CD4-positive, alpha-beta memory T cell (primary cell): Measurements from ENCODE around the gene AIFM3. TPM values are rescaled to one million over a fixed set of nuclear protein-coding genes. Genes with fewer than 3 reads are reported as not detected.
A peak's percentile ranks its signal among the peaks of the same experiment; 100 is the strongest.

Experiments
- CTCF ChIA-PET: fragments of 350-600 bp; sonication (Branson Sonifier 250); formaldehyde crosslinking; loops from one replicate; lab custom pipeline; 2021; ENCODE audit warnings: inconsistent platforms; ENCODE audit not compliant: partially characterized antibody; lab: Charles Lee
- POLR2A ChIA-PET: fragments of 350-600 bp; sonication (Branson Sonifier 250); formaldehyde crosslinking; loops from one replicate; lab custom pipeline; 2021; ENCODE audit not compliant: partially characterized antibody; lab: Charles Lee
- DNase-seq, 5 donors: peaks; one replicate each; pipeline versions ENCODE4 v3.0.0 to v3.0.0-alpha.2; 2020 to 2022; ENCODE audit warnings: mixed read lengths in 1 of 5
- H3K27ac ChIP-seq: one replicate; pipeline ENCODE4 v1.7.0; 2013; ENCODE audit warnings: low read depth, low read length
- H3K27me3 ChIP-seq: 2 replicates; pipeline ENCODE4 v1.7.0; 2013; ENCODE audit warnings: mild to moderate bottlenecking, low read length, moderate library complexity; ENCODE audit not compliant: insufficient read depth
- H3K36me3 ChIP-seq: 2 replicates; pipeline ENCODE4 v1.7.0; 2013; ENCODE audit warnings: mild to moderate bottlenecking, low read length, moderate library complexity; ENCODE audit not compliant: insufficient read depth
- H3K4me1 ChIP-seq: 2 replicates; pipeline ENCODE4 v1.7.0; 2013; ENCODE audit warnings: mild to moderate bottlenecking, low read length, moderate library complexity; ENCODE audit not compliant: insufficient read depth
- H3K4me3 ChIP-seq, 2 donors: one replicate each; pipeline ENCODE4 v1.7.0; 2013; ENCODE audit warnings: low read length in 2 of 2, mild to moderate bottlenecking in 1 of 2
- H3K9me3 ChIP-seq, 2 donors: one replicate each; pipeline ENCODE4 v1.7.0; 2013; ENCODE audit warnings: low read length in 2 of 2, control low read depth in 1 of 2; ENCODE audit not compliant: control insufficient read depth in 1 of 2
- H3K27ac Mint-ChIP-seq, 7 donors: one replicate each; pipeline ENCODE4 v1.8.0; 2020 to 2021; ENCODE audit warnings: mixed read lengths in 7 of 7, mild to moderate bottlenecking in 6 of 7, inconsistent platforms in 3 of 7, moderate library complexity in 3 of 7
- H3K27me3 Mint-ChIP-seq, 2 donors: one replicate each; pipeline ENCODE4 v1.8.0; 2020 to 2021; ENCODE audit warnings: mixed read lengths in 2 of 2
- H3K36me3 Mint-ChIP-seq, 2 donors: one replicate each; pipeline ENCODE4 v1.8.0; 2020 to 2021; ENCODE audit warnings: mixed read lengths in 2 of 2, inconsistent platforms in 1 of 2, mild to moderate bottlenecking in 1 of 2
- H3K4me1 Mint-ChIP-seq, 4 donors: one replicate each; pipeline ENCODE4 v1.8.0; 2020 to 2021; ENCODE audit warnings: mixed read lengths in 4 of 4, mild to moderate bottlenecking in 1 of 4
- H3K4me3 Mint-ChIP-seq, 8 donors: one replicate each; pipeline ENCODE4 v1.8.0; 2020 to 2021; ENCODE audit warnings: mixed read lengths in 8 of 8, mild to moderate bottlenecking in 7 of 8, moderate library complexity in 6 of 8, inconsistent platforms in 3 of 8
- H3K9me3 Mint-ChIP-seq, 8 donors: one replicate each; pipeline ENCODE4 v1.8.0; 2020 to 2021; ENCODE audit warnings: mixed read lengths in 8 of 8, mild to moderate bottlenecking in 5 of 8, inconsistent platforms in 3 of 8, moderate library complexity in 1 of 8
- intact Hi-C: fragments of 100-400 bp; cut with micrococcal nuclease; formaldehyde crosslinking; loops from one replicate; pipeline ENCODE4 v1.15.1; 2023
- polyA plus RNA-seq, 2 donors: library from polyadenylated mRNA; unstranded; fragments of 300-500 nt; fragmentation: Illumina TruSeq; gene quantifications; one replicate each; pipeline ENCODE4 v1.2.3, GENCODE V29; 2021
- total RNA-seq, 2 experiments: library from RNA; stranded (reverse); gene quantifications; one replicate each; pipeline ENCODE4 v1.2.3, GENCODE V29; 2021

AIFM3 gene
- total and polyA plus RNA-seq, 4 experiments from 2014 or later = 0.55 to 1.0 TPM; not detected in 2

DNA sequence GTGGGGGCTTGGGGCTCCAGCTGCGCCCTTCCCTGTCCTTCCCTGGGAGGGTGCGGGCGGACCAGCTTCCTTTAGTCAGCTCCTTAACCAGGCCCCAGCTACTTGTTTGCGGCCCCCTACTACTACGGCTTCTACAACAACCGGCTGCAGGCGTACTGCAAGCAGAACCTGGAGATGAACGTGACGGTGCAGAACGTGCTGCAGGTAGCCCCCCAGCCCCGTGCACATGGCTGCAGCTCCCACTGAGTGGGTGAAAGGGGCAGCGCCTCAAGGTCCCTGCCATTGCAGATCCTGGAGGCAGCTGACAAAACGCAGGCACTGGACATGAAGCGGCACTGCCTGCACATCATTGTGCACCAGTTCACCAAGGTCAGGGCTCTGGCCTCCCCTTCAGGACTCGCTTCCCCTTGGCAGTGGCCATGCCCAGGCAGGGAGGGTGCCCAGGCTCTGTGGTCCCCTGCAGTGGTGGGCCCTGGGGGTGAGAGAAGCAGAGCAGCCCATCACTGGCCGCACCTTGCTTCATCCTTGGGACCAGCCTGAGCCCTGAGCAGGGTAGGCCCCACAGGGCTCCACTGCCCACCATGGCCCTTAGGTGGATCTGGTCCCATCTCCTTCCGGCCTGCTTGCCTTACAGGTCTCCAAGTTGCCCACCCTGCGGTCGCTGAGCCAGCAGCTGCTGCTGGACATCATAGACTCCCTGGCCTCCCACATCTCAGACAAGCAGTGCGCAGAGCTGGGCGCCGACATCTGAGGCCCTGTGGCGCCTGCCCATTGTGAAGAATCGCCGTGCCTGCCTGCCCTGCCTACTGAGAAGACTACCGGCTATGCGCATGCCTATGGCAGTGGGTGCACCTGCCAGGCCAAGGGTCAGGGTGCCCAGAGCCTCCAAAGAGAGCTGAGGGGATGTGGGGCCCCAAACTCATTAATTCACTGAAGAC is 29.8 kb downstream of the AIFM3 start:
- H3K27ac Mint-ChIP-seq = peak overlapping the region in 1 of 7 donors; percentile 68
- intact Hi-C loops = no loop called here
- H3K4me3 Mint-ChIP-seq = no peak overlapping the region
- H3K9me3 Mint-ChIP-seq = peaks cover 0 to 3% (median 0%) of the 10 kb centered on the region in 8 donors
- H3K4me3 ChIP-seq = no peak overlapping the region
- CTCF ChIA-PET = no interaction called here
- DNase-seq = no peak
- H3K27me3 Mint-ChIP-seq = no peaks in the 10 kb centered on the region
- no peaks in the 10 kb centered on the region for H3K27me3 ChIP-seq
- peaks cover 7 to 34% (median 15%) of the 10 kb centered on the region in 4 donors for H3K4me1 Mint-ChIP-seq
- H3K27ac ChIP-seq = no peak overlapping the region
- peaks cover 34% of the 10 kb centered on the region for H3K36me3 ChIP-seq
- peaks cover 0 to 41% of the 10 kb centered on the region in 2 donors for H3K36me3 Mint-ChIP-seq
- POLR2A ChIA-PET = interaction anchor here (2.5 kb wide), 1 partner anchor 15 kb away, joined by 11 read pairs; the partner anchor contains the start of gene LZTR1
- no peaks in the 10 kb centered on the region for H3K9me3 ChIP-seq
- H3K4me1 ChIP-seq = peaks cover 20% of the 10 kb centered on the region

- intact Hi-C loops = no loop called here
- H3K4me3 ChIP-seq = no peak overlapping the region
- ChIA-PET POLR2A (interaction anchor here (2.5 kb wide), 1 partner anchor 16 kb away, joined by 11 read pairs; the partner anchor contains the start of gene LZTR1), CTCF (no interaction called here)
- peaks cover 25% of the 10 kb centered on the region for H3K36me3 ChIP-seq
- H3K9me3 ChIP-seq = no peaks in the 10 kb centered on the region
- Mint-ChIP-seq H3K36me3 (peaks cover 0 to 43% of the 10 kb centered on the region in 2 donors), H3K9me3 (peaks cover 0 to 3% (median 0%) of the 10 kb centered on the region in 8 donors), H3K27me3 (no peaks in the 10 kb centered on the region), H3K4me1 (peaks cover 9 to 42% (median 16%) of the 10 kb centered on the region in 4 donors), H3K4me3 (no peak overlapping the region), H3K27ac (peak overlapping the region in 3 of 7 donors; percentile 36 to 68 (median 66))
- no peaks in the 10 kb centered on the region for H3K27me3 ChIP-seq
- peaks cover 21% of the 10 kb centered on the region for H3K4me1 ChIP-seq
- DNase-seq = no peak
- no peak overlapping the region for H3K27ac ChIP-seq
Observed at GRCh38 chr22:20997536-20998257, 30.6 kb downstream of the AIFM3 start.

- intact Hi-C loops = no loop called here
Observed at GRCh38 chr22:20998411-20999336, 31.6 kb downstream of the AIFM3 start.

GRCh38 chr22:20999350-21000206 is 32.5 kb downstream of the AIFM3 start:
- H3K36me3 Mint-ChIP-seq = peaks cover 0 to 39% of the 10 kb centered on the region in 2 donors
- ChIA-PET POLR2A (interaction anchor here (1.2 to 5.1 kb wide), 5 partner anchors 9 to 18 kb away, joined by 4 to 45 read pairs (median 11); partner anchors contain the start of gene LZTR1), CTCF (interaction anchor here (0.7 kb wide), 1 partner anchor 13 kb away, joined by 4 read pairs; no protein-coding TSS in a partner anchor)
- H3K27me3 Mint-ChIP-seq = no peaks in the 10 kb centered on the region
- H3K27ac ChIP-seq = peak overlapping the region; percentile 95
- peaks cover 34% of the 10 kb centered on the region for H3K4me1 ChIP-seq
- peaks cover 13 to 54% (median 24%) of the 10 kb centered on the region in 4 donors for H3K4me1 Mint-ChIP-seq
- peaks cover 24% of the 10 kb centered on the region for H3K36me3 ChIP-seq
- intact Hi-C loops = loop anchor here (2.0 to 5.0 kb wide), 2 partner anchors 141 to 628 kb away; partner anchors contain the start of genes PI4KA and SNAP29
- H3K27me3 ChIP-seq = no peaks in the 10 kb centered on the region
- no peak overlapping the region for H3K4me3 ChIP-seq
- no peak for DNase-seq
- H3K4me3 Mint-ChIP-seq = peak overlapping the region in 4 of 8 donors; percentile 95 to 98 (median 96)
- peak overlapping the region in 4 of 7 donors; percentile 15 to 100 (median 100) for H3K27ac Mint-ChIP-seq
- peaks cover 0 to 3% (median 0%) of the 10 kb centered on the region in 8 donors for H3K9me3 Mint-ChIP-seq
- no peaks in the 10 kb centered on the region for H3K9me3 ChIP-seq

More at GRCh38 chr22:20998411-20999336, 31.6 kb downstream of the AIFM3 start:
- H3K27ac ChIP-seq = no peak overlapping the region
- no peaks in the 10 kb centered on the region for H3K27me3 ChIP-seq
- peaks cover 31% of the 10 kb centered on the region for H3K4me1 ChIP-seq
- Mint-ChIP-seq H3K27ac (peak overlapping the region in 6 of 7 donors; percentile 32 to 80 (median 58)), H3K9me3 (peaks cover 0 to 3% (median 0%) of the 10 kb centered on the region in 8 donors), H3K36me3 (peaks cover 0 to 39% of the 10 kb centered on the region in 2 donors), H3K27me3 (no peaks in the 10 kb centered on the region), H3K4me3 (peak overlapping the region in 3 of 8 donors; percentile 12 to 49 (median 13)), H3K4me1 (peaks cover 13 to 52% (median 24%) of the 10 kb centered on the region in 4 donors)
- peaks cover 24% of the 10 kb centered on the region for H3K36me3 ChIP-seq
- H3K9me3 ChIP-seq = no peaks in the 10 kb centered on the region
- POLR2A ChIA-PET = interaction anchor here (1.2 to 2.5 kb wide), 3 partner anchors 8 to 17 kb away, joined by 4 to 13 read pairs (median 11); partner anchors contain the start of gene LZTR1
- H3K4me3 ChIP-seq = no peak overlapping the region
- CTCF ChIA-PET = no interaction called here
- DNase-seq = no peak

DNA sequence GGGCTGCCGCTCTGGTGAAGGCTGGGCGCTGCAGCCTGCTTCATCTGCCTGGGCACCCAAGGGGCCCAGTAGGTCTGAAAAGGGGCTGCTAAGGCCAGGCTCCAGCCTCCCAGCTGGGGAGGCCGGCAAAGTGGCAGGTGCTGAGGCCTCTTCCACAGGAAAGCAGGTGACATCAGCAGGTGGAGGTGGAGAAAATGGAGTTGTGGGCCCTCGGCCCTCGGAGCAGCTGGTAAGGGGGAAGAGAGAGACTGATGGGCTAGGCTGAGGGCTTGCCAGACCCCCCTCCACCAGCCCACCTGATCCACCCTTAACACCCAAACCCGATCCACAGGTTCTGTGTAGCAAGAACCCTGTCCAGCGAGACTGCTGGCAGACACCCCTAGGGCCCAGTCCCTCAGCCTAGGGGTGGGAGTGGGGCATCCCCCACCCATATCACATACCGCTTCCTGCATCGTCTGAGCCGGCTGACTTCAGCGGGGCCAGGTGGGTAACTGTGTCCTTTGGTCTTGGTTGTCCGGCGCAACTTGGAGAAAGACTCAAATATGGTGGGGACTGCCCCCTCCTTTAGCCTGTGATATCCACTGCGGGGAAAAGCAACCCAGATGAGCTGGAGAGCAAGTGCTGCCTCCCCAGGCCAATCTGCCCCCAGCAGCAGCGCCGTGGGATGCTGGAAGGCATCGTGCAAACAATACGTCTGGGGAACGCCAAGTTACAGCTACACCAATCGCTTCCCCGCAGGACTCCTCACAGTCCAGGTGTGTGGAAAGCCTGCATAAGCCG is 33.3 kb downstream of the AIFM3 start:
- Histone ChIP-seq H3K27ac (peak overlapping the region; percentile 95), H3K36me3 (peaks cover 24% of the 10 kb centered on the region), H3K27me3 (no peaks in the 10 kb centered on the region), H3K9me3 (no peaks in the 10 kb centered on the region), H3K4me3 (peak overlapping the region; percentile 79 to 92), H3K4me1 (peaks cover 34% of the 10 kb centered on the region)
- ChIA-PET POLR2A (interaction anchor here (0.6 to 5.1 kb wide), 6 partner anchors 10 to 141 kb away, joined by 3 to 48 read pairs (median 10); partner anchors contain the start of genes LZTR1 and P2RX6), CTCF (interaction anchor here (0.7 kb wide), 2 partner anchors 13 to 14 kb away, joined by 3 to 4 read pairs; no protein-coding TSS in a partner anchor)
- intact Hi-C loops = loop anchor here (2.0 to 5.0 kb wide), 2 partner anchors 142 to 627 kb away; partner anchors contain the start of genes PI4KA and SNAP29
- Mint-ChIP-seq H3K27me3 (no peaks in the 10 kb centered on the region), H3K36me3 (peaks cover 0 to 37% of the 10 kb centered on the region in 2 donors), H3K4me3 (peak overlapping the region; percentile 88 to 98 (median 96)), H3K4me1 (peaks cover 13 to 54% (median 24%) of the 10 kb centered on the region in 4 donors), H3K27ac (peak overlapping the region; percentile 98 to 100 (median 100)), H3K9me3 (peaks cover 0 to 3% (median 0%) of the 10 kb centered on the region in 8 donors)
- no peak for DNase-seq
